HCEC 1CT (cell line): ENCODE data around the gene SH3D21.

Experiments used
- DNase-seq: peaks from one replicate; pipeline ENCODE4 v3.0.0-alpha.2; 2017

Gene SH3D21

GRCh38 chr1:36306210-36306901, at the start of gene SH3D21:
TSS of gene SH3D21 (plus strand) at chr1:36306368. CDS start at chr1:36306421, 53 bp downstream.
- no peak for DNase-seq

- DNase-seq = no peak
These were observed 49.4 kb upstream of the SH3D21 start for GRCh38 chr1:36256558-36257374.

DNA sequence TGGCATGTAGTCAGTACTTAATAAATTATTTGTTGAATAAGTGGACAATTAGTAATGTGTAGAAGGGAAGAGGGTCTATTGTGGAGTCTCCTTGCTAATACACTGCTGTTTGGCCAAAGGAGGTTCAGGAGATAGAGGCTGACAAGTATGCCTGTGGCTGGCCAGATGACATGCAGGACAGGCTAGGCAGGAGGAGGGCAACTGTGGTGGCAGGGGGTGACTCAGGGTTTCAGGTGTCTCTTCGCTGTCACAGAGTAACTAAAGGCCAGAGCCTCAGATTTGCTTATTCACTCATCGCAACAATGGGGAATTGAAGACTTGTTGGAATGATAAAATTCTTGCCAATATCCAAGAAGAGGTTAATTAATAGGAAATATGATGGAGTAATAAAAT, 48.8 kb upstream of the SH3D21 start:
- no peak for DNase-seq

DNA sequence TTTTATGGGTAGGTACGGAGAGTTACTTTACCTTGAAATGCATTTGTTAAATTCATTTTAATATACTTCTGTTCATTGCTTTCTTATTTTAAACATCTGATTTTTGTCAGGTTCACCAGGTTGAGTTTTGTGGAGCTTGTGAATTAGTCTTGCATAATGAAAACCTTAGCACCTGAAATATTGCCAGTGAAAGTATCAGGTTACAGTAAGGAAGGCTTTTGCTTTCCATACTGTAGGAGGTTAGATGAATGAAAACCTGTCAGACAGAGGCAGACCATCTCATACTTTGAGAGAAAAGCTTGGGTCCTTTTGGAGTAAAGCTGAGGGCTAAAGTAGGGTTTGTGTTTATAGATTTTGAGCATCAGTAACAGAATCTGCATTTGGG, 47.2 kb upstream of the SH3D21 start:
- DNase-seq = no peak

DNA sequence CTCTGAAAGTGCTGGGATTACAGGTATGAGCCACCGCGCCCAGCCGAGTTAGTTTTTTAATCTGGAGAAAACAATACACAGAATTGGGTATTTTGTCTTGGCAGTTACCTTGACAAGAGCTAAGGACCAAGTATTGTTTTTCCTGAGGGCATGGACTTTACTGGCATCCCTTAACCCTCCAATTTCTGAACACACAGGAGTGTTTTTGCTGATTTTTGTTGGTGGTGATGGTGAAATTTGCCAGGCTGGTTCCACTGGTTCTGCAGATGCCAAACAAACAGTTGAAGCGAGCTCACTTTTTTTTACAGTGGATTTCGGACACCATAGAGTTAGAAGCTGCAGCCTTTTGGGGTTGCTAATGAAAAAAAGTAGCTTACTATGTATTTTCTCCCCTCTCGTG, 37.2 kb upstream of the SH3D21 start:
- no peak for DNase-seq

DNA sequence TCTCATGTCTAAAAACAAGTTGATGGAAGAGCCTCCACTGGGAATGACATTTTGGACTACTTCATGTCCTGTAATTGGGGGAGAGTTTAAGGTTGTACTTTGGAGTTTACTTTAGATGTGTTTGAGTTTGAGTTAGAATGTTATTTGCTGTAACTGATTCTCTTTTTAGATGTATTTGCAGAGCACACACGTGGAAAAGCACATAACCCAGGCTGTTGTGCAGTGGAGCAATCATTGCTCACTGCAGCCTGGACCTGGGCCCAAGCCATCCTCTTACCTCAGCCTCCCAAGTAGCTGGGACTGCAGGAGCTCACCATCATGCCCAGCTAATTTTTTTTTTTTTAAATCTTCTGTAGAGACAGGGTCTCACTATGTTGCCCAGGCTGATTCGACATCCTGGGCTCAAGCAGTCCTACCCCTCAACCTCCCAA, 36.7 kb upstream of the SH3D21 start:
- DNase-seq = no peak

DNA sequence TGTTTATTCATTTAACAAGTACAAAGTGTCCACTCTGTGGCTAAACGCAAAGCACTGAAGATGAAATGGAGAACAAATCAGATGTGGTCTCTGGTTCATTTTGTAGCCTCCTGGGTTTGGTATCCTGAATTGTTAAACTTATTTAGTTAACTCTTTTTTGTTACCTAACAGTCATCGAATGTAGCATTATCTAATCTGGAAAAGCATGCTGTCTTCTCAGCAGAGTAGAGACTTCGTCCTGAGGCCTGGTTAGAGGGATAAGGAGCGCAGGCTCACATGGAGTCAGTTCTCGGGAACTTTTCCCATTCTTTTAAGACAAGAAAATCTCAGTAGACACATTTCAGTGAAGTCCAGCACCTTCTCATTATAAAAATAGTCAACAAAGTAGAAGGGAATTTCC, 33.1 kb upstream of the SH3D21 start:
- no peak for DNase-seq

- no peak for DNase-seq
These were observed 32.0 kb upstream of the SH3D21 start for GRCh38 chr1:36274201-36274600.

GRCh38 chr1:36276688-36277087, 29.5 kb upstream of the SH3D21 start:
- DNase-seq = no peak

DNA sequence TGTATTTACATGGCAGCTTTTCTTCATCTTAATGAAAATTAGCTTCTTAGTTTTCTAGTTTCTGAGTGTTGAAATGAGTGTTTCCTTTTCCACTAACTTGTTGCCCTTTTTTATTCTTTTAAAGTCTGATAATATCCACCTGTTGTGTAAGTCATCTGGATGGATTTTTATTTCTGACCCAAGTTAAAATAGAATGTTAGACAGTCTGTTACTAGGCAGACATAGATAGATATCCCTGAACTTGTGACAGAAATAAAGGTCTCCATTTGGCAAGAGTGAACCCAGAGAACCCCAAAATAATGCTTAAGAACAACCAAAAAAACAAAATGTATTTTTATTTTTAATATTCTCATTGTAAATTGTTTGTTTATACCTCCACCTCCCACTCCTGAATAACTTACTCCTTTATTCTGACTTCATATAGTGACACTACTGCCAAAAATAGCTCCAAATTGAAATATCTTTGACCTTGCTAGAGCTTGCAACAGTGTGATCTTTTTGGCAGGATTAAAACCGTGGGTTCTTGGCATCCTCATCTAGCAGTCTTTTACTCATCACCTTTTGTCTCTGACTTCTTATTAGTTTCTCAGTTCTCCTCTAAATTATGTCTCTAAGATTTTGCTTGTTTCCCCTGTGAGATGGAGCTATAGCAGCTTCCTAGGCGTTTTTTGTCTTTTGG, 26.9 kb upstream of the SH3D21 start:
- DNase-seq = peak; percentile 29

DNA sequence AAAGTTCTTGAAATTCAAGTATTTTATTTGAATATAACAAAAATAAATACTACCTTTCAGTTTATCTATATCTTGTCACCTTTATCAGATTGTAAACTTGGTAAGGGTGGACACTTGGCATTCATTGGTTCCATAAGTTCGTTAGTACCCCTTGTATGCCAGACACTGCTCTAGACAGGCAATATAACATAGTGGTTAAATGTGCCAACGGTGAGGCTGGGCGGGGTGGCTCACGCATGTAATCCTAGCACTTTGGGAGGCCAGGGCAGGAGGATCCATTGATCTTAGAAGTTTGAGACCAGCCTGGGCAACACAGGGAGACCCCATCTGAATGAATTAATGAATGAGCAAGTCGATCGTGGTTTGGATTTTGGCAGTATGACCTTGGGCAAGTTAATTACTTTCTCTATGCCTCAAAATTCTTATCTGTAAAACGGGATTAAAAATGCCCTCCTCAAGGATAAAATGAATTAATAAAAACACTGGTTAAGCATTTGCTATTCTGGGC, 26.3 kb upstream of the SH3D21 start:
- no peak for DNase-seq

- no peak for DNase-seq
These were observed 22.1 kb upstream of the SH3D21 start for GRCh38 chr1:36284061-36284460.

DNA sequence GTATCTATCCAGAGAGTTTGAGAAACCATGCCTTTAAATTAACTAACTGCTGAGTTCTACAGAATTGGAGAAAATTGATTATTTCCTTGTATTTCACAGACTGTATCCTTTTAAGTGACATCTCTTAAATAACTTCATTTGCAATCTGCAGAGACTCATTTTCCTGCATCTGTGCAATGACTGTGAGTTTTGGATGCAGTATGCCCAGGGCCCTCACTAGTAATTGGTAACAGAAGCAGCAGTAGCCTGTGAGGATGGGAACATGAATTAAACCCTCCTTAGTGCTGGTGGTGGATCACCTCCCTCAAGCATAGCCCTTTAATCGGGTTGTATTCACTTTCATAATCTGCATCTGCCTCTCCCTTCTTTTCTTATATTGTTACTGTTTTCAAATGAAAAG, 21.7 kb upstream of the SH3D21 start:
- no peak for DNase-seq

DNA sequence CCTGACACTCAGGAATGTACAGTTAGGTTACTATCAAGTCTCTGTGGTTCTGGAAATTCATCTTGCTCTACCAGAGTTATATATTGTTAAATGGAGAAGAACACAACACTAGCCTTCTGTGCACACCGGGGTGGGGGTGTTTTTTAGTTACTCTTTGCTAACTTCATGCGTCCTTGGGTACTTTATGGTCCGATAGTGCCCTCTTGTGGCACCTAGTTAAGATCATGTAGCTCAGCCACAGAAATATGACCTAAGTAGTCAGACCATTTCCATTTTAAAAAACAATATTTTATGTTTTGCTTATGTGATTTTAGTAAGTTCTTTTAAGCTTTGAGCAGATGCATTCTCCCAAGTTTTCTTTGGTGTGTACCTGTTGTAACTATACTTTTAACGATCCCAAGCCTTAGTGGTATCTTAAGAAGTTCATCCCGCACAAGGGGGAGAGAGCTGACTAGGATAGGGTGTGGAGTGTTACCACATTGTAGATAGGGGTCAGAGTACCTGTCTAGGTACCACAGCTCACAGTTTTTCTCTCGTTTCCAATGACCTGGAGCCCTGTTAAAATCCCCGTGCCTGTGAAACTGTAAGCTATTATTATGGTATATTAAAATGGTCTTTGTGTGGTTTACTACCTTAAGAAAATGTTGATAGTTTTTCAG, 20.6 kb upstream of the SH3D21 start:
- peak; percentile 82 for DNase-seq

GRCh38 chr1:36286802-36287201, 19.4 kb upstream of the SH3D21 start:
- no peak for DNase-seq

DNA sequence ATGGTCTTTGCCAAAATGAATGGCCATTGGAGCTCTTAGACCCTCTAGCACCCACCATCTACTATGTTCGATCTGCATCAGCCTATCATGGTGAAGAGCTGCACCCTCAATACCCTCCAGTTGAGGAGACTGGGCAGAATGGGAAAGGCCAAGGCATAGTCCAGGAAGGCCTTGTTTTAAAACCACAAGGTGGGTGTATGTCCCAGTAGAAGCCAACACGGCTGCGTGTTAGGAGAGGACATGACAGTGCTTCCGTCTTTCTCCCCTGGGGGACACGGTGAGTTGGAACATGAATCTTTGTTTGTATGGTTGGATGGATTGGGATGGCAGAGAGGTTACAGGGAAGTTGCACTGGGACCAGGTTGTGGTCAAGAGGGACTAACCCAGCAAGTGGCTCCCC, 18.6 kb upstream of the SH3D21 start:
- no peak for DNase-seq

GRCh38 chr1:36295390-36295789, 10.8 kb upstream of the SH3D21 start:
- no peak for DNase-seq

GRCh38 chr1:36297062-36297461, 9.1 kb upstream of the SH3D21 start:
- no peak for DNase-seq

- DNase-seq = no peak
These were observed 7.5 kb upstream of the SH3D21 start for GRCh38 chr1:36298640-36299039.

DNA sequence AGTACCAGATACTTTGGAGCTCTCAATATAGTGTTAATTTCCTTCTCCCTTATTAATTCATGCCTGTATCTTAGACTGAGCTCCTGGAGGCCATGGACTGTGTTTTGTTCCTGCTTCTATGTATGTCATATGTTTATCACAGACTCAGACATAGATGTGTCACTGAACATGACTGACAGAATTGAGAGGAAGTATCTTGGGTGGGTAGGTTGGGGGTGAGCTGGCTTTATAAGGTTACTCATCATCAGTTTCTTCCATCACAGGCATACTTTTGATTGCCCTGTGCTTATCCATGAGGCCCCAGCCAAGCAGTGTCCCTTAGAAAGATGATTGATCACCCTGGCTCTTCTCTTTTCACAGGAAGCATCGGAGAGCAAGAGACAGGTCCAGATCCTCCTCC, 5.6 kb upstream of the SH3D21 start:
- peak; percentile 25 for DNase-seq

- DNase-seq = no peak
These were observed 4.9 kb upstream of the SH3D21 start for GRCh38 chr1:36301220-36301619.

DNA sequence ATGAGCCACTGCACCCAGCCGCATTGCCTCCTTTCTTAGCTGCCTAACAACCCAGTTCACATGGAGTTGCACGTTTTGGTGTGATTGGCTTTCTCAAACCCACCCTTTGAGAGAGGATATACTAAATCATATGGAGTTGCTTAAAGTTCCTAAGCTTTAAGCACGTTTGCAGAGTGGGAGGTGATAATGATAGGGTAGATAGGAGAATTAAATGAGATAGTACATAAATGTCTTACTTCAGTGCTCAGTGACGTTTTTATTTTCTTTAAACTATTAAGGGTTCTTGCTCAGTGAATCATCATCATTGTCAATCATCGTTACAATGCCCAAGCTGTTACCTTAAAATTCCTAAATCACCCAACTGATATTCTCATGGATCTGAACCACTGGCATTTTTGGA, 2.9 kb upstream of the SH3D21 start:
- DNase-seq = no peak
